Endothelial cell of umbilical vein (primary cell): ENCODE data around the gene NF1.

Experiments
- POLR2A ChIP-seq: IDR thresholded peaks from 2 replicates; pipeline ENCODE4 v1.6.1; 2012; ENCODE audit warnings: low read depth, mild to moderate bottlenecking, control low read depth, low read length
- POLR2AphosphoS5 ChIP-seq: IDR thresholded peaks from 2 replicates; pipeline ENCODE4 v1.6.1; 2012; ENCODE audit warnings: low read depth, mild to moderate bottlenecking, control low read depth, low read length, moderate library complexity; ENCODE audit not compliant: insufficient read depth
- TF ChIP-seq, protein P1 (sequence below), 2 donors: IDR thresholded peaks; 1 replicate in 1 of 2; 2 replicates in 1 of 2; pipeline ENCODE4 v1.5.1; 2011; ENCODE audit warnings: low read length in 2 of 2, mild to moderate bottlenecking in 2 of 2, moderate library complexity in 2 of 2, control low read depth in 1 of 2, inconsistent platforms in 1 of 2, low read depth in 1 of 2; ENCODE audit not compliant: insufficient read depth in 1 of 2; ENCODE audit errors: extremely low read depth in 1 of 2

DNA sequence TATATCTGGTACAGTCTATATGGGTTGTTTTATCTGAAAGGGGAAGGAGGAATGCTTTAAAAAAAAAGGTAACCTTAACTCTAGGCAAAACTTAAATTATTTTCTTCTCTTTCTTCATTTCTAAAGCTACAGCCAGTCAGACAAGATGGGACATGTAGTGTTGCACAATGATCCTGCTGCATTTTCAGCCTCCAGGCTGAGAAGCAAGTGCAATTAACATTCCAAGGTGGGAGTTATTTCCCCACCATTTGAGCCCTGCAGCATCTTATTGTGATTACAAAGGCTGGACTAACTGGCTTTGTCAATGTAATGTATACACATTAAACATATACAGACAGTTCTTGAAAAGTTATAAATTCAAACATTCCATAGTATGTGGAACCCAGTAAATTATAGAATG, 22.6 kb upstream of the NF1 start:
- TF ChIP-seq, protein P1, sequence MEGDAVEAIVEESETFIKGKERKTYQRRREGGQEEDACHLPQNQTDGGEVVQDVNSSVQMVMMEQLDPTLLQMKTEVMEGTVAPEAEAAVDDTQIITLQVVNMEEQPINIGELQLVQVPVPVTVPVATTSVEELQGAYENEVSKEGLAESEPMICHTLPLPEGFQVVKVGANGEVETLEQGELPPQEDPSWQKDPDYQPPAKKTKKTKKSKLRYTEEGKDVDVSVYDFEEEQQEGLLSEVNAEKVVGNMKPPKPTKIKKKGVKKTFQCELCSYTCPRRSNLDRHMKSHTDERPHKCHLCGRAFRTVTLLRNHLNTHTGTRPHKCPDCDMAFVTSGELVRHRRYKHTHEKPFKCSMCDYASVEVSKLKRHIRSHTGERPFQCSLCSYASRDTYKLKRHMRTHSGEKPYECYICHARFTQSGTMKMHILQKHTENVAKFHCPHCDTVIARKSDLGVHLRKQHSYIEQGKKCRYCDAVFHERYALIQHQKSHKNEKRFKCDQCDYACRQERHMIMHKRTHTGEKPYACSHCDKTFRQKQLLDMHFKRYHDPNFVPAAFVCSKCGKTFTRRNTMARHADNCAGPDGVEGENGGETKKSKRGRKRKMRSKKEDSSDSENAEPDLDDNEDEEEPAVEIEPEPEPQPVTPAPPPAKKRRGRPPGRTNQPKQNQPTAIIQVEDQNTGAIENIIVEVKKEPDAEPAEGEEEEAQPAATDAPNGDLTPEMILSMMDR (IDR thresholded peaks at IDR 0.05; ENCODE audit: extremely low read depth in 1 of 2, insufficient read depth in 1 of 2, low read depth in 1 of 2, low read length in 2 of 2) = no peak
- TF ChIP-seq POLR2AphosphoS5 = no peak
- TF ChIP-seq POLR2A = no peak
